HG03575 (cell line): Measurements from ENCODE around the gene WDR17.

Experiments
- ATAC-seq: cut with Tn5 transposase; IDR thresholded peaks from one replicate; pipeline ENCODE4 v1.9.1; 2021; ENCODE audit not compliant: unreplicated experiment, insufficient number of reproducible peaks, low FRiP score; ENCODE audit errors: extremely low read depth

Gene WDR17

GRCh38 chr4:176065435-176066291 is at the start of gene WDR17:
Gene WDR17, plus strand, starts transcription at chr4:176065841. Its CDS starts 45,740 bp downstream, at chr4:176111581.
- peak; percentile 100 for ATAC-seq

GRCh38 chr4:176016601-176017000 is 49.0 kb upstream of the WDR17 start:
- ATAC-seq = no peak

DNA sequence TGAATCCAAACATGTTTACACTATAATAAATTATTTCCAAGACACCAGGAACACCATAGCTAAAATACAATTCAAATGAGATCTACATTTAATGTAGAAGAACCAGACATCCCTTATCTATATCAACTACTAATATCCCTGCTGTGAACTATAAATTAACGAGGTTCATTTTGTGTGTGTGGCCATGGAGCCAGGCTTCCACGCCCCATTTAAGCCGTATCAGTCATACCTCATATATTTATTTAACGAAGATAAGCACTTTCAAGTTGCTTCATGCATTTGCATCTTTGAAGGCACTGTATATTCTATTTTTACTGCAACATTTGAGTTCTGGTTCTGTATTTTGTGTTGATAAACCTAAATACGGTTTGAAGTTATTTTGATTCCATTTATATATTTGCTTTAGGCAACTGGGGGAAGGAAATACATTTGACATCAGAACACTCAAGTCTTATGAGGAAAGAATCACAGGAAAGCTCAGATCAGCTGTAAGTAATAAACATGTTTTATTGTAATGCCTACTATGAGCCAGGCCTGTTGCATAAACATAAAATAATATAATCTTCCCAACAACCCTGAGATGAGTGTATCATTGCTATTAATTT is 45.1 kb upstream of the WDR17 start:
- ATAC-seq = no peak

GRCh38 chr4:176030391-176030790 is 35.2 kb upstream of the WDR17 start:
- no peak for ATAC-seq

GRCh38 chr4:176031922-176032321 is 33.7 kb upstream of the WDR17 start:
- ATAC-seq = no peak

- ATAC-seq = no peak
Observed at GRCh38 chr4:176032454-176032853, 33.2 kb upstream of the WDR17 start.

- no peak for ATAC-seq
Observed at GRCh38 chr4:176034499-176034898, 31.1 kb upstream of the WDR17 start.

GRCh38 chr4:176034936-176035335 is 30.7 kb upstream of the WDR17 start:
- ATAC-seq = no peak

DNA sequence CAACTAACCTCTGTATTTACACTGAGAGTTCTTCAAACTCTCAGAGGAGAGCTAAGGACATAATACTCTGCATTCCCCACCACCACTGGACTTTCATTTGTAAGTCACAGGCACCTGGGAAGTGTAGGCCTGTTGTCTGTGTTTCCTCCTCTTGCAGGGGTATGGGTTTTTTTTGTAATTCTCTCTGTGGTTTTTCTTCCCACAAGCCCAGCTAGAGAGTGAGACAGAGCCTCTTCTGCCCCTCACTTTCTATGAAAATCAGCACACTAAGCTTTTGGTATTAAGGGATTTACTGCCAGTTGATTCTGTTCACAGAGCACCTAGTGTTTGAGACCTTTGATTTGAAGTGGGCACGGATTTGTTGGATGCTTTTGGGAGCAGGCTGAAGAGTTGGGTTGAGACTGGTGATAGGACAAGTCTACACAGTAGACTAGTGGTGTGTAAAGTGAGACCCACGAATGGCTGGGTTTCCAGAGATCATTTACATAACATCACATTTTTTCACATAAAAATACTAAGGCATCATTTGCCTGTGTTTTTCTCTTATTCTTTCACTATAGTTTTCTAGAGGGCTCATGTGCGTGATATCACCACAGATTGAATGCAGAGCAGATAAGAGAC is 28.9 kb upstream of the WDR17 start:
- no peak for ATAC-seq

DNA sequence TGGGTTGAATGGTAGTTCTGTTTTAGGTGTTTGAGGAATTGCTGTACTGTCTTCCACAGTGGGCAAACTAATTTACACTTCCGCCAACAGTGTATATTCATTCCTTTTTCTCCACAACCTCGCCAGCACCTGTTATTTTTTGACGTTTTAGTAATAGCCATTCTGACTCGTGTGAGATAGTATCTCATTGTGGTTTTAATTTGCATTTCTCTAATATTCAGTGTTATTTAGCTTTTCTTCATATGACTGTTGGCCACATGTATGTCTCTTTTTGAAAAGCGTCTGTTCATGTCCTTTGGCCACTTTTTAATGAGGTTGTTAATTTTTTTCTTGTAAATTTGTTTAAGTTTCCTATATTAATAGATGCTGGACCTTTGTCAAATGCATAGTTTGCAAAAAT is 26.9 kb upstream of the WDR17 start:
- no peak for ATAC-seq

DNA sequence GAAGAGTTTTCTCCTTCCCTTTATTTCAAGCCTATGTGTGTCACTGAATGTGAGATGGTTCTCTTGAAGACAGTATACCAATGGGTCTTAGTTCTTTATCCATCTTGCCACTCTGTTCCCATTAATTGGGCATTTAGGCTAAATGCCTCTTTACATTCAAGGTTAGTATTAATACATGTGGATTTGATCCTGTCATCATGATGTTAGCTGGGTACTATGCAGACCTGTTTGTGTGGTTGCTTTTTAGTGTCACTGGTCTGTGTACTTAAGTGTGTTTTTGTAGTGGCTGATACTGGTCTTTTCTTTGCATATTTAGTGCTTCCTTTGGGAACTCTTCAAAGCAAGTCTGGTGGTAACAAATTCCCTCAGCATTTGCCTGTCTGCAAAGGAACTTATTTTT is 23.4 kb upstream of the WDR17 start:
- ATAC-seq = no peak

- no peak for ATAC-seq
Observed at GRCh38 chr4:176043838-176044588, 21.6 kb upstream of the WDR17 start.

GRCh38 chr4:176044589-176044951 is 21.1 kb upstream of the WDR17 start:
- ATAC-seq = no peak

DNA sequence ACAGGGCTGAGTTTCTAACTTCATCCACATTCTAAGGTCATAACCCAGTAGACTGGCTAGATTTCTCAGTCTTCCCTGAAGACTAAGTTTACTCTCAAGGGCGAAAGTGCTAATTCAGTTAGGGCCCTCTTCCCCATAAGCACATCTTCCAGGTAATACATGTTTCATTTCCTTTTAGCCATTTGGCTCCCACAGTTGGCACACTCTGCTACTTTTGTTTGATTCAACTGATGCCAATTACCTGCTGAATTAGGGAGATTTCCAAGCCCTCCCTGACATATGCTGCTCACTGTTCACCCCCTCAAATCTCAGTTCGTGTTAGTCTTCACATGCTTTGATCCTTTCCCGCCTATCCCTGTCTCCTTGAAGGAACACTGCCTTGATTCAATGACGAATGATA is 17.0 kb upstream of the WDR17 start:
- no peak for ATAC-seq

GRCh38 chr4:176052744-176053143 is 12.9 kb upstream of the WDR17 start:
- ATAC-seq = peak; percentile 100

GRCh38 chr4:176053785-176054184 is 11.9 kb upstream of the WDR17 start:
- ATAC-seq = no peak

- ATAC-seq = no peak
Observed at GRCh38 chr4:176054942-176055341, 10.7 kb upstream of the WDR17 start.

GRCh38 chr4:176063718-176064117 is 1.9 kb upstream of the WDR17 start:
- ATAC-seq = no peak

DNA sequence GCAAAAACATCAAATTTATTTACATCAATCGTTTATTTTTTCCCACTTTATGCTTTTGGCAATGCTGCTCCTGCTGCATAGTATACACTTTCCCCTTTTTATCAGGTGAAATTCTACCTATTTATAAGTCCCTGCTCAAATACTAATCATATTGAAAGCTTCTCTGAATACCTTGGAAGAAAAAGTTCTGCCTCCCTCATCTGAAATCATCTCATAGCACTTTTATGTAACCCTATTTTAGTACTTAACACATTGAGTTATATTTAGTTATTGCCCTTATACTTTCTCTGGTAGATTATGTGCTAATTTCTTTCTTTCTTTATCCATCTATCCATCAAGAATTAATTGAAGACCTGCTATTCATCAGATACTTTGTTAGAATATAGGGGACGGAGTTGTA is 1.1 kb upstream of the WDR17 start:
- no peak for ATAC-seq

DNA sequence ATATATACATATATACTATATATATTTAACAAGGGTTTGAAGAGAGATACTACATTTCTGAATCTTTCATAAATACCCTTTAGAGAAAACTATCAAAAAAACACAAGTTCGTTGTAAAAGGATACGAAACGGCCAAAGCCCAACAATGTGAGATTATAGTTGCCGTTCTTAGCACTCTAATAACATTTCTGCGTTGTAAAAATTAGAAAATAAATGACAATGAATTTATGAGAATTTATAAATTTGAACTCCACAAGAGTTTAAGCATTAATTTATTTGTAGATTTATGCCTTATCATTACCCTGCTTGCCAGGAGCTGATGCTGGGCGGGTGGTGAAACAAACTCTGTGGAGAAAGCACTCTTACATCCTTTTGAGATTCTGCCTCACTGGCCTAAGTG is 1.1 kb downstream of the WDR17 start:
- ATAC-seq = no peak
